Transverse colon (tissue), 4 donors: ENCODE data around the gene TRIP6.

Experiments
- EP300 ChIP-seq: sonication (generic); formaldehyde crosslinking; IDR thresholded peaks from one replicate; pipeline ENCODE4 v1.6.1; 2017; ENCODE audit warnings: antibody characterized with exemption, low read depth
- POLR2A ChIP-seq: fragments of 450-650 bp; IDR thresholded peaks from one replicate; pipeline ENCODE4 v1.6.1; 2016; ENCODE audit warnings: antibody characterized with exemption, mild to moderate bottlenecking, moderate library complexity
- POLR2AphosphoS5 ChIP-seq, 3 donors: sonication (generic); formaldehyde crosslinking; IDR thresholded peaks; one replicate each; pipeline ENCODE4 v1.6.1; 2016; ENCODE audit warnings: antibody characterized with exemption in 3 of 3
- TF ChIP-seq, protein P1 (sequence below), 5 experiments: fragments of 200-600 bp in 3 of 5; fragments of 450-650 bp in 2 of 5; sonication (generic) in 3 of 5; IDR thresholded peaks; 1 replicate in 2 of 5; 2 replicates in 3 of 5; pipeline ENCODE4 v1.5.1; 2016 to 2017; ENCODE audit warnings: antibody characterized with exemption in 5 of 5, inconsistent platforms in 3 of 5, mild to moderate bottlenecking in 2 of 5, moderate library complexity in 1 of 5

GRCh38 chr7:100867776-100868485, 744 bp downstream of the TRIP6 start:
- no peak for TF ChIP-seq EP300
- TF ChIP-seq, protein P1, sequence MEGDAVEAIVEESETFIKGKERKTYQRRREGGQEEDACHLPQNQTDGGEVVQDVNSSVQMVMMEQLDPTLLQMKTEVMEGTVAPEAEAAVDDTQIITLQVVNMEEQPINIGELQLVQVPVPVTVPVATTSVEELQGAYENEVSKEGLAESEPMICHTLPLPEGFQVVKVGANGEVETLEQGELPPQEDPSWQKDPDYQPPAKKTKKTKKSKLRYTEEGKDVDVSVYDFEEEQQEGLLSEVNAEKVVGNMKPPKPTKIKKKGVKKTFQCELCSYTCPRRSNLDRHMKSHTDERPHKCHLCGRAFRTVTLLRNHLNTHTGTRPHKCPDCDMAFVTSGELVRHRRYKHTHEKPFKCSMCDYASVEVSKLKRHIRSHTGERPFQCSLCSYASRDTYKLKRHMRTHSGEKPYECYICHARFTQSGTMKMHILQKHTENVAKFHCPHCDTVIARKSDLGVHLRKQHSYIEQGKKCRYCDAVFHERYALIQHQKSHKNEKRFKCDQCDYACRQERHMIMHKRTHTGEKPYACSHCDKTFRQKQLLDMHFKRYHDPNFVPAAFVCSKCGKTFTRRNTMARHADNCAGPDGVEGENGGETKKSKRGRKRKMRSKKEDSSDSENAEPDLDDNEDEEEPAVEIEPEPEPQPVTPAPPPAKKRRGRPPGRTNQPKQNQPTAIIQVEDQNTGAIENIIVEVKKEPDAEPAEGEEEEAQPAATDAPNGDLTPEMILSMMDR (IDR thresholded peaks at IDR 0.05) = no peak
- no peak for TF ChIP-seq POLR2AphosphoS5 (IDR thresholded peaks at IDR 0.05)
- no peak for TF ChIP-seq POLR2A
